Embryonic facial prominence (tissue), 1 donor: Measurements from ENCODE around the gene SULT1A2.
"Not testable (repeated sequence)": the region's sequence is repeated elsewhere in the genome, so short reads cannot be mapped to it uniquely, and the experiment has no call there.

Source experiments
- DNase-seq: peaks from one replicate; pipeline ENCODE4 v3.0.0-alpha.2; 2016; ENCODE audit errors: extremely low spot score

Gene SULT1A2

DNA sequence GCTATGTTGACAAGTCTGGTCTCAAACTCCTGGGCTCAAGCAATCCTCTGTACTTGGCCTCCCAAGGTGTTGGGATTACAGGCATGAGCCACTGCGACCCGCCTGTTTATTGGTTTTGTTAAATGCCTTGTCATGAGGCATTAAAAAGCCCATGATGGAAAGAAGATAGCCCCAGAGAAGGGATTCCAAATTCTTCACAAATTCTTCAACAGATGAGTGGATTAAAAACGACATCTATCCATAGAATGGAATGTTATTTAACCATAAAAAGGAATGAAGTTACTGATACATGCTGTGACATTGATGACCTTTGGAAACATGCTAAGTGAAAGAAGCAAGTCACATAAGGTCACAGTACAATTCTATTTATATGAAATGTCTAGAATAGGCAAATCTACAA, 38.4 kb downstream of the SULT1A2 start:
- no peak for DNase-seq

DNA sequence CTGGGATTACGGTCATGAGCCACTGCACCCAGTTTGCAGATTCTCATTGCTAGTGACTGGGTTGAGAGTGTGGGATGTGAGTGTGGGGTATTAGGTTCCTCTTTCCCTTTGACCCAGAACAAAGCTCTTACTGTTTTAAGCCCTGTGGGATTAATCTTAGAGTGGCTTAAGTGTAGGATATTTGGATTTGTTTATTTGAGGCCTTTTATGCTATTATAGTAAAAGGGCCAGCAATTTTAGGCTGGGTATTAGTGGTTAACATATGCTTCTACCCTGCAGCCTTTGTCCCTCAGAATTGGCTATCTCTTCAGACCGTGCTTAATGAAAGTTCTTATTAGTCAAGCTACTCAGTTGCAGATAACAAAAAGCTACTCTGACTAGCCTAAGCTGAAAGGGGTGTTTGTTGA, 39.9 kb downstream of the SULT1A2 start:
- DNase-seq: no peak

DNA sequence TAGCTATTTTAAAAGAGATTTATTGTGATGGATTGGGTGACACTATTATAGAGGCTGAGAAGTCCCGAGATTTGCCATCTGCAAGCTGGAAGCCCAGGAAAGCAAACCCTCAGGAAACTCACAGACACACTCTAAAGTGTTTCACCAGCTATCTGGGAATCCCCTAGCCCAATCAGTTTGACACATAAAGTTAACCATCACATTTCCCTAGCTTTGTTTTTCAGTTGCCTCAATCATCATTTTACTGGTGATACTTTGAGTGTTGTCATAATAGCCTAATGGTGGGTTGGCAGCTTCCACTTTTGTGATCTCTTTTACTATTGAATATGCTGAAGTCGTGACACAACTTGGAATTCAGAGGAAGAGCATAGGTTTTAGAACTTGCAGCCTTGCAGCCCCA, 41.3 kb downstream of the SULT1A2 start:
- DNase-seq: no peak

DNA sequence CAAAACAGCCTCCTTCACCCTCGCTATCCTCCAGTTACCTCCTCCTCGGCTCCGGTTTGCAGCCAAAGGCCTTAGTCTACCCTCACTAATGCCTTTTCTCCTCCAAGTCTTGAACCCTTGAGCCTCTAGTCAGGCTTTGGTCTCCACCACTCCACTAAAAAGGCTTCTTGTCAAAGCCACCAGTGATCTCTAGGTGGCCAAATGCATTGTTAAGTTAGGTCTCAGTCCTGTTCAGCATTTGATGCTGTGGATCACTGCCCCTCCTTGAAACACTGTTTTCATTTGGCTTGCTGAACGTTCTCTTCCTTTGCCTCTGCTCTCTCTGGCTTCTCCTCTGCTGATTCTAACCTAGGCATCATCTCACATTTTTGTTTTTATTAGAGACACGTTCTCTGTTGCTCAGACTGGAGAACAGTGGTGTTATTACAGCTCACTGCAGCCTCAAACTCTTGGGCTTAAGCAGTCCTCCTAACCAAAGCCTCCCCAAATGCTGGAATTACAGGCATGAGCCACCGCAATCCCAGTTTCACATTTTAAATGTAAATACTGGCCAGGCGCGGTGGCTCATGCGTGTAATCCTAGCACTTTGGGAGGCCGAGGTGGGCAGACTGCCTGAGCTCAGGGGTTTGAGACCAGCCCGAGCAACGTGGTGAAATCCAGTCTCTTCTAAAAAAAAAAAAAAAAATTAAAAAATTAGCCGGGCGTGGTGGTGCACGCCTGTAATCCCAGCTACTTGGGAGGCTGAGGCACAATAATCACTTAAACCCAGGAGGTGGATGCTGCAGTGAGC, 42.0 kb downstream of the SULT1A2 start:
- DNase-seq: no peak

DNA sequence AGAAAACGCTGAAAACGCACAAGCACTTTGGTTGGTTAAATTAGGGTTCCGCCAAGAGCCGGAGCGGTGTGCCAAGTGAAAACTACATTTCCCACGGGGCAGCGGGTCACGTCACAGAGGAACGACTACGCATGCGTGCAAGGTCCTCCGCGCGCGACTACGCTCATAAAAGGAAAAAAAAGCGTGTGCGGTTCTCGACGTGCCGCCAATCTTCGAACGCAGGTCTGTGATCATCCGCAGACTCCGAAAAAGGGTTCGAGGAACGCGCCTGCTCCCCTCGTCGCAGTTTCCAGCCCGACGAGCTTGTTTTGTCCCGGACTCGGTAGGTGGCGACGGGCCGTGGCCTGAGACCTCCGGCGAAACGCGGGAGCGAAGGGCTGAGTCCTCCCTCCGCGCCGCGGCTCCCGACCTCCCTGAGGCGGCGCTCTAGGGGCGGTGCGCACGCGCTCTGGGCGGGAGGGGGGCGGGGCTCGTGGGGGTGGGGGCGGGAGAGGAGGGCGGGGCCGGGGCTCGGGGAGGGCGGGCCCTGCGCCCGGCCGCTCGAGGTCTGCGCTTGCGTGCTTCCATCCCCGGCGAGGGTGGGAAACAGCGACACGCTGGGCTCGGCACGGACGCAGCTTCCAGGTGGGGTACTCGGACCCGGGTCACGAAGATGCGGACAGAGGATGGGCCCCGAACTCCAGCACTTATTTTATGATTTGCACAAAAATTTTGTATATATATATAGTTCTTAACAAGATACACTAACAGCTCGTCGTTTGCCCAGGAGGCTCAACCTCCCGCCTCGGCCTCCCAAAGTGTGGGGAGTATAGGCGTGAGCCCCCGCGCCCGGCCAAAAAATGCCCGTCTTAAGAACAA, 42.8 kb downstream of the SULT1A2 start, which contains the start of gene SGF29:
SGF29 (plus strand) TSS at position 145 of the 858 bp plus-strand sequence. CDS start 27,150 bp downstream, outside the sequence.
- DNase-seq: peak; percentile 90

DNA sequence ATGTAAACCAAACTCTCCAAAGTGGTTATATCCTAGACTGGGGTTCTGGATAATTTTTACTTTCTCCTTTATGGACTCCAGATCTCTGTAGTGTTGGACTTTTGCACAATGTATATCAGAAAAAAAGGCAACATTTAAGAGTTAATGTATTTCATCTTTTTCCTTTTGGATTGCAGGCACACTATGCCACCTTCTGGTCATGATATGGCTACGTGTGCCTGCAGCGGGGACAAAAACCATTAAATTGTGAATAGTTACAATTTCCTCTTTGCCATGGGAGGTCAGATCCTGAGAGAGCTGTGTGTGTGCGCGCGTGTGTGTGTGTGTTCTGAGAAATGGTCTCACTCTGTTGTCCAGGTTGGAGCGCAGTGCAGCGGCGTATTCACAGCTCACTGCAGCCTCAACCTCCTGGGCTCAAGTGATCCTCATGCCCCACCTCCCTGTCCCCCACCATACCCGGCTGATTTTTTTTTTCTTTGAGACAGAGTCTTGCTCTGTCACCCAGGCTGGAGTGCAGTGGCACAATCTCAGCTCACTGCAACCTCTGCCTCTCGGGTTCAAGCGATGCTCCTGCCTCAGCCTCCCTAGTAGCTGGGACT, 47.5 kb downstream of the SULT1A2 start:
- DNase-seq: no peak

DNA sequence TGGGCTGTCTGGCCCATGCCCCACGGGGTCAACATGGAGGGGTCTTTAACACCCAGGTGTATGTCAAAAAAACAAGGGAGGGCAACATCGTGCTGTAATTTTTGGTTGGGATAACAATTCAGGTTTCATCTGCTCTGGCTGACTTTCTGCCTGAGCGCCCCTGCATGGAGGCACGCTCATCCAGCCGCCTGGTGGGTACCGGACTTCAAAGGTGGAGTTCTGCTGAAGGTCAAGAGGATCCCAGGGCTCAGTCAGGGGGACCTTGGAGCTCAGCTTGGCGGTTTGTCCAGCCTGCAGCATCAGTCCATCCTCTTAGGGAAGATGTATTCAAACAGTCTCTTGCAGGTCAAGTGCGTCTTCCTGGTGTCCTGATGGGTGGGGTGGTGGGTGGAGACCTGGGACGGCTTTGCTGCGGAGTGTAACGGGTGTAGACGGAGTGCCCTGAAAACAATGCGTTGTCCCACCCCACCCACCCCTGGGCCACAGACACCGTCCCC, 48.5 kb downstream of the SULT1A2 start:
- no peak for DNase-seq

DNA sequence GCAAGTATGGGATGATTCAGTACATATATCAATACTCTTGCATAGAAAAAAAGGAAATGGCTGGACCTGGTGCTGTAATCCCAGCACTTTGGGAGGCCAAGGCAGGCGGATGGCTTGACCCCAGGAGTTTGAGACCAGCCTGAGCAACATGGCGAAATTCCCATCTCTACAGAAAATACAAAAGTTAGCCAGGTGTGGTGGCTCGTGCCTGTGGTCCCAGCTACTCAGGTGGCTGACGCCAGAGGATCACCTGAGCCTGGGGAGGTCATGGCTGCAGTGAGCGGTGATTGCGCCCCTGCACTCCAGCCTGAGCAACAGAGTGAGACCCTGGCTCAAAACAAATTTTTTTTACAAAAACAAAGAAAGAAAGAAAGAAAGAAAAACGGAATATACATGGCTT, 50.2 kb downstream of the SULT1A2 start:
- no peak for DNase-seq

DNA sequence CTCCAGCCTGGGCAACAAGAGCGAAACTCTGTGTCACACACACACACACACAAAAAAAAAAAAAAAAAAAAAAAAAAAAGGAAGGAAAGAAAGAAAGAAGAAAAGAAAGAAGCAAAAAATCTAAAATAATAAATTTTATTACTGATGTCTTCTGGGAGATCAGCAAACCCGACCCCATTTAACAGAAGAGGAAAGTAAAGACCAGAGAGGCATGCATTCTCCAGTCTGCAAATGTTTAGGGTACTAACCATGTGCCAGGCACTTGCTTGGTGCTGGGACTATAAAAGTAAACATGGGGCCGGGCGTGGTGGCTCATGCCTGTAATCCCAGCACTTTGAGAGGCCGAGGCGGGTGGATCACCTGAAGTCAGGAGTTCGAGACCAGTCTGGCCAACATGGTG, 50.9 kb downstream of the SULT1A2 start:
- not testable (repeated sequence) for DNase-seq

DNA sequence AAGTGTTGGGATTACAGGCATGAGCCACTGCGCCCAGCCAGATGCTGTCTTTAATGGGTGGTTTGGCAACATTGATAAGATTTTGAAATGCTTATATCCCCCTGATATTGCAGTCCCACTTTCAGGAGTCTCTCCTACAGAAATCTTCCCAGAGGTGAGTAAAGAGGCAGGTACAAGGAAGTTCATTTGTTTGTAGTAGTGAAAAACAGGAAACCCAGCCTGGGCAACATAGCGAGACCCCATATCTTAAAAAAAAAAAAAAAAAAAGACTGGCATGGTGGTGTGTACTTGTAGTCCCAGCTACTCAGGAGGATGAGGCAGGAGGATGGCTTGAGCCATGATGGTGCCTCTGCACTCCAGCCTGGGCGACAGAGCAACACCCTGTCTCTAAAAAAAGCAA, 51.9 kb downstream of the SULT1A2 start:
- no peak for DNase-seq

DNA sequence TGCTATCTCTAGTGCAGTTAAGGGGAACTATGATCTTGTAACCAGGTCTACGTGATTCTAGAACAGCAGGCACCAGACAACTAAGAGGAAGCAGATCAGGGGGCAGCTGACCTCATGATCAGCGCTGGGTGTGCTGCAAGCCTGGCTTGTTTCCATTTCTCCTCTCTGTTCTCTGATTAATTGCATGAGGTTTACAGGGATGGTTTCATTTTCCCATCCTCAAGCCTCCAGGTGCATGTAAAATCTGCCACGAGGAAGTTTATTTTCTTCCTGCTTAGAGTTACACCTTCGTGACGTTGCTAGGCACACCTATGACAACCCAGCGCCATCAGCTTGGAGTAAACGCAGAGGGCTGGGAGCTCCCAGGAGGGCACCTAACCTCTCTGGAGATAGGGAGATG, 53.8 kb downstream of the SULT1A2 start:
- DNase-seq: no peak

DNA sequence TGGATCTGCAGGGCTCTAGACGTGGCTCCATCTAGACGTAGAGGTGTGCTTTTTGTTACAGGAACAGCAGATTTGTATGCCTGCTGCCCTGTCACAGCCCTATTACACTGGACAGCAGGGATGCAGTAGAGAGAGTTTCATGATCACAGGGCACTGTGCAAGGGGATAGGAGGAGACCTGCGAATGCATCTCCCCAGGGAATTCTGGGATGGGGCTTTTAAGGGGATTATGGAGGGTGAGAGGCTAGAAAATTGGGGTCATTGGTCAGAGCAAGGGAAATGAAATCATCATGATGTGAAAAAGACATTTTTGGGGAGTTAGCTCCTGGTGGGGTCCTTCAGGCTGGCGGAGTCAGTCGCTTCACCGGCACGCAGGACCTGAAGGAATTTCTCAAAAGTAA, 54.2 kb downstream of the SULT1A2 start:
- DNase-seq: no peak
